ENCODE data around the gene MAGEF1. TPM values are rescaled to one million over a fixed set of nuclear protein-coding genes. Genes with fewer than 3 reads are reported as not detected.

Gene MAGEF1
- polyA plus RNA-seq, 6 donors from 2014 or later, result 26.2 to 48.5 (median 46.9) TPM

Other genes with a start within 250 kb of the MAGEF1 start
- not detected for gene EPHB3, start 150.3 kb downstream of the MAGEF1 start, polyA plus RNA-seq (ENCODE audit: low read depth in 6 of 6)
- 10 to 100 TPM; 19.4 to 33.2 (median 23.7) TPM for gene VPS8, start 100.1 kb upstream of the MAGEF1 start, polyA plus RNA-seq (ENCODE audit: low read depth in 6 of 6)